Measurements from ENCODE around the gene EP300. TPM values are rescaled to one million over a fixed set of nuclear protein-coding genes. Genes with fewer than 3 reads are reported as not detected.

Gene EP300
- total and polyA plus RNA-seq, 2 of the 8 experiments (the other 6 are each of a cell fraction or from before 2014, with no cell fraction given) = 39.5 to 109 TPM

DNA sequence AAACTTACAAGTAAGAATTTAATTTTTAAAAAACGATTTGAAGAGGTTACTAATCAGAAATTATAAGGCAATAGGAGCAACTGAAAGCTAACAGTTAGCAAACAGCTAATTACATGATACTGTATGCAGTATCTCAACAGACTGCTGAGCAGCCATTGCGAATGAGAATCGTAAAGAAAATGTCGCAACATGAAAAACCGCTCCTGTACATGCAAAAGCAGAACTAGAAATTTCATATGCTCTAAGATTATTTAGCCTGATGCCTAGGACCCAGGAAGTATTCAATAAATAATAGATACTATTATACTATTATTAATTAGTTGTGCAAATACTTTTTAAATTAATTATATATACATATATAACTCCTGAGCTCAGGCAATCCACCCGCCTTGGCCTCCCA is 48.7 kb upstream of the EP300 start:
- Histone ChIP-seq H3K14ac (ENCODE audit: insufficient read length) (no peak overlapping the region), H4K5ac (ENCODE audit: insufficient read length, low read depth, low read length) (no peak overlapping the region), H3K23me2 (ENCODE audit: low read depth, low read length) (no peaks in the 10 kb centered on the region), H4K8ac (ENCODE audit: extremely low read depth, insufficient read depth, low read length) (no peak overlapping the region), H2BK5ac (ENCODE audit: low read depth, low read length) (no peak overlapping the region), H3K4me1 (replicated peaks in 1 of 4; ENCODE audit: control insufficient read depth in 3 of 4, insufficient read depth in 4 of 4, low read length in 3 of 4) (no peaks in the 10 kb centered on the region; a peak in 1 of 7 replicates), H2BK12ac (ENCODE audit: low read depth, low read length) (no peak overlapping the region), H3K9ac (replicated peaks in 1 of 4; ENCODE audit: extremely low read depth in 1 of 4, low read depth in 3 of 4, low read length in 3 of 4) (no peak overlapping the region), H3K27me3 (replicated peaks in 1 of 4; ENCODE audit: control insufficient read depth in 3 of 4, extremely low read depth in 1 of 4, insufficient read depth in 3 of 4, low read length in 3 of 4) (no peaks in the 10 kb centered on the region), H3K36me3 (ENCODE audit: control insufficient read depth in 2 of 4, insufficient read depth in 4 of 4, low read length in 3 of 4) (no peaks in the 10 kb centered on the region), H3K79me2 (ENCODE audit: control insufficient read depth in 1 of 2, insufficient read depth in 2 of 2, low read length in 2 of 2) (no peaks in the 10 kb centered on the region), H2AFZ (ENCODE audit: low read length) (no peak overlapping the region), H3K27ac (ENCODE audit: low read depth, low read length) (no peak overlapping the region), H3K4ac (replicated peaks; ENCODE audit: insufficient read length, low read depth, low read length) (no peak overlapping the region), H3K4me2 (ENCODE audit: insufficient read depth in 1 of 2, low read depth in 2 of 2, low read length in 2 of 2) (no peak overlapping the region), H4K20me1 (replicated peaks in 1 of 2; ENCODE audit: control insufficient read depth in 1 of 2, insufficient read depth in 2 of 2, low read length in 2 of 2) (no peaks in the 10 kb centered on the region), H4K91ac (replicated peaks; ENCODE audit: insufficient read length, low read length) (no peak overlapping the region), H2AK5ac (ENCODE audit: low read depth, low read length) (no peak overlapping the region), H2BK15ac (ENCODE audit: low read length) (no peak overlapping the region), H3K18ac (ENCODE audit: extremely low read depth, low read length) (no peak overlapping the region), H2BK20ac (ENCODE audit: low read length) (no peak overlapping the region), H3K4me3 (ENCODE audit: extremely low read depth in 1 of 4, insufficient read depth in 2 of 4, low read depth in 3 of 4, low read length in 4 of 4) (no peak overlapping the region), H3K23ac (ENCODE audit: insufficient read length) (no peak overlapping the region), H2BK120ac (replicated peaks; ENCODE audit: low read depth, low read length) (no peak overlapping the region), H3K79me1 (ENCODE audit: low read depth, low read length) (no peaks in the 10 kb centered on the region), H3K56ac (replicated peaks; ENCODE audit: insufficient read length, low read depth, low read length) (no peak overlapping the region), H3K9me3 (ENCODE audit: insufficient read depth in 2 of 2, low read depth in 1 of 2, low read length in 1 of 2) (no peaks in the 10 kb centered on the region)
- ChIA-PET CTCF (ENCODE audit: partially characterized antibody) (interaction anchor here (0.6 kb wide), 1 partner anchor 1333 kb away, joined by 3 read pairs; no protein-coding TSS in a partner anchor), POLR2A (ENCODE audit: partially characterized antibody) (interaction anchor here (0.9 to 2.7 kb wide), 2 partner anchors 8 to 21 kb away, joined by 4 to 11 read pairs; no protein-coding TSS in a partner anchor)
- 92% methylated on average over 6 of the region's 6 CpGs; no CpG with 5 or more reads in 1 of the 2 experiments for WGBS, 2 experiments (ENCODE audit: extremely low coverage in 1 of 2, insufficient coverage in 1 of 2, insufficient read length in 1 of 2, insufficient replicate concordance in 2 of 2, low coverage in 1 of 2, low lambda C conversion rate in 2 of 2, missing lambda C conversion rate in 1 of 2)
- FAIRE-seq (no peak), DNase-seq (ENCODE audit: low read depth in 1 of 2, low spot score in 2 of 2) (no peak)
- TF ChIP-seq GABPA (IDR thresholded peaks at IDR 0.05; ENCODE audit: borderline replicate concordance, insufficient read depth, low read length) = no peak
- TF ChIP-seq TAF7 (optimal IDR thresholded peaks at IDR 0.05; ENCODE audit: borderline replicate concordance, low read depth, low read length) = no peak
- no peak for TF ChIP-seq BCL11A (IDR thresholded peaks at IDR 0.05; ENCODE audit: low read depth in 2 of 2, low read length in 2 of 2)
- TF ChIP-seq CEBPB (IDR thresholded peaks at IDR 0.05; ENCODE audit: low read depth, low read length) = no peak
- no peak for TF ChIP-seq CBX8 (IDR thresholded peaks at IDR 0.05; ENCODE audit: borderline replicate concordance, low read depth, low read length)
- no peak for TF ChIP-seq TEAD4 (IDR thresholded peaks at IDR 0.05; ENCODE audit: low read depth, low read length)
- no peak for TF ChIP-seq CBX5 (IDR thresholded peaks at IDR 0.05; ENCODE audit: low read depth, low read length)
- no peak for TF ChIP-seq SP4 (IDR thresholded peaks at IDR 0.05; ENCODE audit: low read length)
- TF ChIP-seq SAP30 (IDR thresholded peaks at IDR 0.05; ENCODE audit: insufficient read depth, insufficient replicate concordance, low read length) = no peak
- no peak for TF ChIP-seq SIX5 (IDR thresholded peaks at IDR 0.05; ENCODE audit: low read depth, low read length)
- no peak for TF ChIP-seq NANOG (IDR thresholded peaks at IDR 0.05; ENCODE audit: insufficient read depth, low read depth, low read length, poor library complexity, severe bottlenecking)
- TF ChIP-seq CREB1 (IDR thresholded peaks at IDR 0.05) = no peak
- no peak for TF ChIP-seq CHD1 (IDR thresholded peaks at IDR 0.05; ENCODE audit: low read depth, low read length)
- no peak for TF ChIP-seq MAX (IDR thresholded peaks at IDR 0.05)
- TF ChIP-seq KDM5A (IDR thresholded peaks at IDR 0.05; ENCODE audit: low read length) = no peak
